ENCODE data around the gene METRN.

Gene METRN

GRCh38 chr16:732936-733335, 18.0 kb downstream of the METRN start:
- H3K27ac ChIP-seq: no peak overlapping the region
- no peak for TF ChIP-seq CTCF (IDR thresholded peaks at IDR 0.05)
- no peak for TF ChIP-seq ZFX (IDR thresholded peaks at IDR 0.05; ENCODE audit: borderline replicate concordance)

- no peak overlapping the region for H3K27ac ChIP-seq
- TF ChIP-seq ZFX (IDR thresholded peaks at IDR 0.05; ENCODE audit: borderline replicate concordance): no peak
- peak; percentile 80 for TF ChIP-seq CTCF (IDR thresholded peaks at IDR 0.05)
Measured at GRCh38 chr16:733382-734207, 18.7 kb downstream of the METRN start.

- H3K27ac ChIP-seq: 0 out of 2 replicates have a peak overlapping the region, but pooled peaks have one; percentile 96
- TF ChIP-seq ZFX (IDR thresholded peaks at IDR 0.05; ENCODE audit: borderline replicate concordance) (no peak), CTCF (IDR thresholded peaks at IDR 0.05) (no peak)
Measured at GRCh38 chr16:734208-734980, 19.5 kb downstream of the METRN start.

GRCh38 chr16:734981-735881, 20.3 kb downstream of the METRN start:
- peak overlapping the region; percentile 96 for H3K27ac ChIP-seq
- TF ChIP-seq CTCF (IDR thresholded peaks at IDR 0.05) (no peak), ZFX (IDR thresholded peaks at IDR 0.05; ENCODE audit: borderline replicate concordance) (no peak)

- TF ChIP-seq CTCF (IDR thresholded peaks at IDR 0.05) (no peak), ZFX (IDR thresholded peaks at IDR 0.05; ENCODE audit: borderline replicate concordance) (no peak)
- peak overlapping the region; percentile 96 for H3K27ac ChIP-seq
Measured at GRCh38 chr16:735982-736453, 21.1 kb downstream of the METRN start.

GRCh38 chr16:736936-737481, 22.1 kb downstream of the METRN start:
- TF ChIP-seq ZFX (IDR thresholded peaks at IDR 0.05; ENCODE audit: borderline replicate concordance) (no peak), CTCF (IDR thresholded peaks at IDR 0.05) (no peak)
- H3K27ac ChIP-seq: peak overlapping the region; percentile 96

All from 22Rv1 (cell line).